NB4 (cell line): ENCODE measurements around the gene PAH.
A peak's percentile ranks its signal among the peaks of the same experiment; 100 is the strongest.

Source experiments
- DNase-seq: peaks from one replicate; pipeline ENCODE4 v3.0.0; 2010; ENCODE audit warnings: low read depth
- H3K4me3 ChIP-seq: one replicate; pipeline ENCODE4 v1.5.1; 2011; ENCODE audit warnings: mild to moderate bottlenecking, low read depth, low read length, moderate library complexity
- CTCF ChIP-seq: IDR thresholded peaks from one replicate; pipeline ENCODE4 v1.5.1; 2012; ENCODE audit warnings: low read depth, low read length
- MAX ChIP-seq: IDR thresholded peaks from 2 replicates; pipeline ENCODE4 v1.6.1; 2011; ENCODE audit warnings: low read depth, low read length
- MYC ChIP-seq: IDR thresholded peaks from 2 replicates; pipeline ENCODE4 v1.6.1; 2011; ENCODE audit warnings: low read depth, low read length
- POLR2A ChIP-seq: IDR thresholded peaks from 2 replicates; pipeline ENCODE4 v1.6.1; 2011; ENCODE audit warnings: mild to moderate bottlenecking; ENCODE audit not compliant: insufficient read length; ENCODE audit errors: extremely low read depth

The PAH gene

GRCh38 chr12:102917026-102917787 is at the start of gene PAH:
Gene PAH, minus strand, starts transcription at chr12:102917244. Its CDS starts 114 bp downstream, at chr12:102917130.
- H3K4me3 ChIP-seq: peak within 1 kb of the TSS; percentile 8
- TF ChIP-seq CTCF (no peak), POLR2A (no peak), MAX (no peak)
- DNase-seq: peak; percentile 15

- no peak overlapping the region for H3K4me3 ChIP-seq
- no peak for DNase-seq
- TF ChIP-seq MYC (no peak), CTCF (no peak), MAX (no peak), POLR2A (no peak)
Observed at GRCh38 chr12:102966200-102966863, 49.3 kb upstream of the PAH start.

GRCh38 chr12:102965281-102966155 is 48.5 kb upstream of the PAH start:
- no peak for DNase-seq
- no peak for TF ChIP-seq MYC
- TF ChIP-seq MAX: no peak
- no peak for TF ChIP-seq POLR2A
- no peak for TF ChIP-seq CTCF
- no peak overlapping the region for H3K4me3 ChIP-seq

- no peak for DNase-seq
- H3K4me3 ChIP-seq: no peak overlapping the region
- TF ChIP-seq POLR2A (no peak), MAX (no peak), CTCF (no peak)
Observed at GRCh38 chr12:102964872-102965271, 47.8 kb upstream of the PAH start.

GRCh38 chr12:102963796-102964195 is 46.8 kb upstream of the PAH start:
- no peak overlapping the region for H3K4me3 ChIP-seq
- TF ChIP-seq MAX (no peak), CTCF (no peak), MYC (no peak), POLR2A (no peak)
- no peak for DNase-seq
